Glutamatergic neuron (in vitro differentiated cells): Measurements from ENCODE around the gene CYP2F1. TPM values are rescaled to one million over a fixed set of nuclear protein-coding genes. Genes with fewer than 3 reads are reported as not detected.

Experiments used
- DNase-seq: peaks from one replicate; pipeline ENCODE4 v3.0.0; 2022
- H3K27ac Mint-ChIP-seq: one replicate; pipeline ENCODE4 v1.8.0; 2020; ENCODE audit warnings: mild to moderate bottlenecking, mixed read lengths, inconsistent platforms; ENCODE audit not compliant: unreplicated experiment
- H3K27me3 Mint-ChIP-seq: one replicate; pipeline ENCODE4 v1.8.0; 2020; ENCODE audit warnings: mild to moderate bottlenecking, moderate library complexity, mixed read lengths, inconsistent platforms; ENCODE audit not compliant: unreplicated experiment
- H3K36me3 Mint-ChIP-seq: one replicate; pipeline ENCODE4 v1.8.0; 2020; ENCODE audit warnings: mild to moderate bottlenecking, mixed read lengths, inconsistent platforms; ENCODE audit not compliant: unreplicated experiment
- H3K4me1 Mint-ChIP-seq: one replicate; pipeline ENCODE4 v1.8.0; 2020; ENCODE audit warnings: mild to moderate bottlenecking, low read depth, mixed read lengths, inconsistent platforms; ENCODE audit not compliant: unreplicated experiment
- H3K4me3 Mint-ChIP-seq: one replicate; pipeline ENCODE4 v1.8.0; 2020; ENCODE audit warnings: mild to moderate bottlenecking, mixed read lengths, inconsistent platforms; ENCODE audit not compliant: unreplicated experiment
- H3K9me3 Mint-ChIP-seq: one replicate; pipeline ENCODE4 v1.8.0; 2020; ENCODE audit warnings: mild to moderate bottlenecking, moderate library complexity, mixed read lengths, inconsistent platforms; ENCODE audit not compliant: unreplicated experiment
- CTCF ChIP-seq: fragments of 200-600 bp; sonication (generic); IDR thresholded peaks from one replicate; pipeline ENCODE4 v1.5.0; 2021; ENCODE audit not compliant: partially characterized antibody, unreplicated experiment
- total RNA-seq: library from RNA; stranded (reverse); fragmentation: NEBNext Ultra II Directional; extraction: Animal tissue kit (Norgen Biotek cat#: 25700); gene quantifications from one replicate; pipeline ENCODE4 v1.2.1, GENCODE V29; 2021; ENCODE audit not compliant: unreplicated experiment

The CYP2F1 gene
- total RNA-seq, 1 donor from 2014 or later = not detected

- no peaks in the 10 kb centered on the region for H3K4me1 Mint-ChIP-seq
- TF ChIP-seq CTCF = no peak
- H3K36me3 Mint-ChIP-seq = no peaks in the 10 kb centered on the region
- no peak overlapping the region for H3K27ac Mint-ChIP-seq
- H3K4me3 Mint-ChIP-seq = no peak overlapping the region
- H3K9me3 Mint-ChIP-seq = no peaks in the 10 kb centered on the region
- DNase-seq = no peak
- H3K27me3 Mint-ChIP-seq = no peaks in the 10 kb centered on the region
Observed at GRCh38 chr19:41156207-41156606, 42.0 kb downstream of the CYP2F1 start.

GRCh38 chr19:41159881-41160280, 45.6 kb downstream of the CYP2F1 start:
- Mint-ChIP-seq H3K9me3 (no peaks in the 10 kb centered on the region), H3K4me3 (no peak overlapping the region), H3K4me1 (no peaks in the 10 kb centered on the region), H3K36me3 (no peaks in the 10 kb centered on the region), H3K27ac (no peak overlapping the region), H3K27me3 (no peaks in the 10 kb centered on the region)
- no peak for DNase-seq
- TF ChIP-seq CTCF = no peak

- Mint-ChIP-seq H3K4me3 (no peak overlapping the region), H3K9me3 (no peaks in the 10 kb centered on the region), H3K27me3 (no peaks in the 10 kb centered on the region), H3K27ac (no peak overlapping the region), H3K36me3 (no peaks in the 10 kb centered on the region), H3K4me1 (no peaks in the 10 kb centered on the region)
- DNase-seq = no peak
- TF ChIP-seq CTCF = no peak
Observed at GRCh38 chr19:41161903-41162302, 47.7 kb downstream of the CYP2F1 start.

- DNase-seq = no peak
- no peaks in the 10 kb centered on the region for H3K36me3 Mint-ChIP-seq
- H3K4me3 Mint-ChIP-seq = no peak overlapping the region
- no peak overlapping the region for H3K27ac Mint-ChIP-seq
- no peaks in the 10 kb centered on the region for H3K27me3 Mint-ChIP-seq
- H3K4me1 Mint-ChIP-seq = no peaks in the 10 kb centered on the region
- no peak for TF ChIP-seq CTCF
- no peaks in the 10 kb centered on the region for H3K9me3 Mint-ChIP-seq
Observed at GRCh38 chr19:41166944-41167804, 52.9 kb downstream of the CYP2F1 start.

GRCh38 chr19:41172297-41173164, 58.3 kb downstream of the CYP2F1 start:
- DNase-seq = no peak
- H3K4me1 Mint-ChIP-seq = no peaks in the 10 kb centered on the region
- H3K4me3 Mint-ChIP-seq = no peak overlapping the region
- no peaks in the 10 kb centered on the region for H3K36me3 Mint-ChIP-seq
- H3K27me3 Mint-ChIP-seq = peaks cover 1% of the 10 kb centered on the region
- H3K9me3 Mint-ChIP-seq = no peaks in the 10 kb centered on the region
- TF ChIP-seq CTCF = no peak
- no peak overlapping the region for H3K27ac Mint-ChIP-seq
